Psoas muscle (tissue), 8 donors: ENCODE measurements around the gene TMEM184A. TPM values are rescaled to one million over a fixed set of nuclear protein-coding genes. Genes with fewer than 3 reads are reported as not detected.

Experiments used
- ATAC-seq, 4 donors: fragments of 200-7000 bp; cut with Tn5 transposase; one replicate each; pipeline ENCODE4 v1.9.1; 2020; ENCODE audit warnings: moderate library complexity in 3 of 4, mild to moderate bottlenecking in 2 of 4
- DNase-seq, 2 donors: peaks; one replicate each; pipeline ENCODE4 v3.0.0-alpha.2; 2020
- H3K27ac ChIP-seq: fragments of 200-600 bp; one replicate; pipeline ENCODE4 v1.8.0; 2022
- H3K27me3 ChIP-seq, 3 donors: fragments of 200-600 bp in 1 of 3; one replicate each; pipeline versions ENCODE4 v1.6.1 to v1.8.0; 2013 to 2022; ENCODE audit warnings: low read length in 2 of 3, mild to moderate bottlenecking in 2 of 3, moderate library complexity in 1 of 3; ENCODE audit not compliant: insufficient read depth in 3 of 3
- H3K36me3 ChIP-seq, 2 donors: fragments of 200-600 bp in 1 of 2; one replicate each; pipeline versions ENCODE4 v1.6.1 to v1.8.0; 2013 to 2022; ENCODE audit warnings: low read depth in 1 of 2, mild to moderate bottlenecking in 1 of 2, moderate library complexity in 1 of 2; ENCODE audit not compliant: insufficient read depth in 1 of 2
- H3K4me1 ChIP-seq: fragments of 200-600 bp; one replicate; pipeline ENCODE4 v1.8.0; 2022
- H3K4me3 ChIP-seq: fragments of 200-600 bp; one replicate; pipeline ENCODE4 v1.8.0; 2022; ENCODE audit warnings: mild to moderate bottlenecking
- H3K9me3 ChIP-seq: fragments of 200-600 bp; one replicate; pipeline ENCODE4 v1.8.0; 2022
- CTCF ChIP-seq: fragments of 200-600 bp; IDR thresholded peaks from one replicate; pipeline ENCODE4 v1.8.0; 2022; ENCODE audit warnings: antibody characterized with exemption
- WGBS, 3 donors: extraction: QIAGEN DNeasy Blood & Tissue Kit; methylation state at CpG; one replicate each; pipeline versions ENCODE4 v1.1.6 to v1.1.7; 2013; 5-methylcytosine and 5-hydroxymethylcytosine counted together
- intact Hi-C, 2 donors: fragments of 100-400 bp; cut with DNase I; formaldehyde crosslinking; loops; one replicate each; pipeline versions ENCODE4 v1.11.0 to v1.14.2; 2022
- long read RNA-seq, 2 donors: library from polyadenylated mRNA; unstranded; transcript quantifications; one replicate each; pipeline ENCODE4 v2.0.0, GENCODE V29; 2021
- polyA plus RNA-seq, 3 donors: library from polyadenylated mRNA; stranded (reverse); fragments of 200-250 nt; gene quantifications; one replicate each; pipeline ENCODE4 v1.2.3, GENCODE V29; 2013
- total RNA-seq, 4 donors: library from RNA; stranded (reverse); fragmentation: NEBNext Ultra II Directional in 2 of 4; extraction: Animal tissue kit (Norgen Biotek cat#: 25700) in 2 of 4; gene quantifications; one replicate each; pipeline versions ENCODE4 v1.2.1 to v1.2.4, GENCODE V29; 2021 to 2023
- donor health status: healthy with polysubstance abuse.
- donor health status: DM: no; HTN: no; CAD: no; lungs with moderate emphysema.
- donor health status: Bipolar disorder and iron deficiency.
- donor health status: healthy.
- donor health status: DM: yes; HTN: yes; CAD: no.
- donor health status: DM: no; HTN: no; CAD: no.
- donor health status: DM: no; HTN: no; CAD: no.
- donor health status: DM: yes; HTN: yes; CAD: no.

TMEM184A gene
- 1 to 10 TPM; 2.8 to 6.0 (median 2.9) TPM for total RNA-seq
- 1 to 10 TPM in 2 of 3 donors, under 1 TPM in 1; 0.40 to 1.4 (median 1.1) TPM for polyA plus RNA-seq
- long read RNA-seq, donor 1, full-length matches to known transcripts = 1 of 5 reads
- long read RNA-seq, donor 1, partial matches to known transcripts = 1 of 5 reads
- long read RNA-seq, donor 1, other reads (novel, unspliced or antisense) = 3 of 5 reads
- long read RNA-seq, donor 2, partial matches to known transcripts = 1 of 9 reads
- long read RNA-seq, donor 2, other reads (novel, unspliced or antisense) = 8 of 9 reads

- 35 to 45% (median 42%) methylated on average over 21 to 23 of the region's 23 CpGs for WGBS, 3 donors
- TF ChIP-seq CTCF = peak; percentile 40
- Histone ChIP-seq H3K4me3 (peak within 1 kb of the TSS; percentile 41), H3K4me1 (peaks cover 13% of the 10 kb centered on the region), H3K27me3 (no peaks in the 10 kb centered on the region), H3K9me3 (no peaks in the 10 kb centered on the region), H3K27ac (peak within 1 kb of the TSS; percentile 90), H3K36me3 (no peaks in the 10 kb centered on the region)
- DNase-seq (peak; percentile 67 to 86), ATAC-seq (peak; percentile 77 to 82 (median 81))
- intact Hi-C loops = loop anchor here in 1 of 2 donors (2.0 kb wide), 1 partner anchor 51 kb away; the partner anchor contains the start of gene INTS1
Observed at GRCh38 chr7:1555813-1556543, at the start of gene TMEM184A. Gene TMEM184A, minus strand, starts transcription at chr7:1556205. Its CDS starts 721 bp downstream, at chr7:1555484.

- H3K36me3 ChIP-seq = no peaks in the 10 kb centered on the region
- no peak for ATAC-seq
- TF ChIP-seq CTCF = no peak
- no peak overlapping the region for H3K4me3 ChIP-seq
- WGBS, 3 donors = 79 to 81% (median 81%) methylated on average over 2 of the region's 2 CpGs
- no peak for DNase-seq
- no peak overlapping the region for H3K27ac ChIP-seq
- peaks cover 0 to 30% (median 3%) of the 10 kb centered on the region in 3 donors for H3K27me3 ChIP-seq
- H3K4me1 ChIP-seq = no peaks in the 10 kb centered on the region
- H3K9me3 ChIP-seq = no peaks in the 10 kb centered on the region
- intact Hi-C loops = no loop called here
Observed at GRCh38 chr7:1604383-1604782, 48.4 kb upstream of the TMEM184A start.

- H3K36me3 ChIP-seq = no peaks in the 10 kb centered on the region
- no peak overlapping the region for H3K4me3 ChIP-seq
- TF ChIP-seq CTCF = no peak
- DNase-seq (no peak), ATAC-seq (no peak)
- H3K9me3 ChIP-seq = no peaks in the 10 kb centered on the region
- H3K27me3 ChIP-seq = peaks cover 0 to 30% (median 3%) of the 10 kb centered on the region in 3 donors
- H3K4me1 ChIP-seq = no peaks in the 10 kb centered on the region
- H3K27ac ChIP-seq = no peak overlapping the region
- WGBS, 3 donors = 53 to 66% (median 59%) methylated on average over 40 to 41 of the region's 41 CpGs
- intact Hi-C loops = no loop called here
Observed at GRCh38 chr7:1603346-1604225, 47.6 kb upstream of the TMEM184A start.

- Histone ChIP-seq H3K4me1 (no peaks in the 10 kb centered on the region), H3K27ac (no peak overlapping the region), H3K36me3 (no peaks in the 10 kb centered on the region), H3K4me3 (no peak overlapping the region), H3K27me3 (peaks cover 0 to 33% (median 3%) of the 10 kb centered on the region in 3 donors), H3K9me3 (no peaks in the 10 kb centered on the region)
- intact Hi-C loops = no loop called here
- DNase-seq (no peak), ATAC-seq (no peak)
- TF ChIP-seq CTCF = no peak
- 92 to 95% (median 93%) methylated on average over 15 of the region's 15 CpGs for WGBS, 3 donors
Observed at GRCh38 chr7:1602386-1602785, 46.4 kb upstream of the TMEM184A start.
